ENCODE results near the gene SHROOM2.

GRCh38 chrX:9844936-9845577 is 58.8 kb downstream of the SHROOM2 start:
- TF ChIP-seq CTCF (IDR thresholded peaks at IDR 0.05): no peak
- no peak for TF ChIP-seq POLR2A (IDR thresholded peaks at IDR 0.05)
- TF ChIP-seq POLR2AphosphoS5 (IDR thresholded peaks at IDR 0.05): no peak
- no peak for TF ChIP-seq EP300 (IDR thresholded peaks at IDR 0.05)
